GM12878 (cell line): ENCODE data around the gene ANXA9. TPM values are rescaled to one million over a fixed set of nuclear protein-coding genes. Genes with fewer than 3 reads are reported as not detected.

ENCODE experiments used
- BACH1 ChIP-seq: fragments of 450-650 bp; IDR thresholded peaks from 2 replicates; pipeline ENCODE4 v1.6.1; 2017; ENCODE audit warnings: mild to moderate bottlenecking, borderline replicate concordance
- BCL11A ChIP-seq: IDR thresholded peaks from 2 replicates; pipeline ENCODE4 v1.6.1; 2011; ENCODE audit warnings: low read depth, low read length
- GABPA ChIP-seq: IDR thresholded peaks from 2 replicates; pipeline ENCODE4 v1.6.1; 2014; ENCODE audit warnings: antibody characterized with exemption, low read depth, mild to moderate bottlenecking, inconsistent platforms
- PAX5 ChIP-seq: IDR thresholded peaks from 2 replicates; pipeline ENCODE4 v1.6.1; 2011; ENCODE audit warnings: low read depth, low read length, borderline replicate concordance
- RB1 ChIP-seq: fragments of 450-650 bp; formaldehyde crosslinking; IDR thresholded peaks from 2 replicates; pipeline ENCODE4 v1.6.1; 2017; ENCODE audit warnings: mild to moderate bottlenecking, borderline replicate concordance
- RUNX3 ChIP-seq: IDR thresholded peaks from 2 replicates; pipeline ENCODE4 v1.6.1; 2012; ENCODE audit warnings: low read length, inconsistent platforms
- SIX5 ChIP-seq: IDR thresholded peaks from 2 replicates; pipeline ENCODE4 v1.6.1; 2011; ENCODE audit warnings: mild to moderate bottlenecking, low read depth, low read length, moderate library complexity; ENCODE audit not compliant: severe bottlenecking
- ZNF622 ChIP-seq: fragments of 450-650 bp; IDR thresholded peaks from 2 replicates; pipeline ENCODE4 v1.6.1; 2017; ENCODE audit warnings: mild to moderate bottlenecking, inconsistent platforms
- polyA plus RNA-seq, 11 experiments: library from polyadenylated mRNA; depleted of rRNA in 4 of 11; unstranded in 6 of 11; stranded (reverse) in 5 of 11; fragments of >200 nt; fragmentation: Nextera tagmentation in 4 of 11; fragmentation: Illumina TruSeq in 1 of 11; extraction: Ambion mirVana in 4 of 11; extraction: Trizol in 1 of 11; gene quantifications; 1 replicate in 1 of 11; 2 replicates in 10 of 11; pipeline versions ENCODE4 v1.2.1 to v1.2.3, GENCODE V29; 2011 to 2016; ENCODE audit warnings: inconsistent platforms in 2 of 11, missing spikeins in 2 of 11, low read depth in 1 of 11
- total RNA-seq, 4 experiments: library from RNA; depleted of rRNA in 3 of 4; stranded (reverse); fragments of >200 nt in 3 of 4; fragmentation: Illumina TruSeq in 1 of 4; extraction: Trizol in 1 of 4; gene quantifications; 2 replicates each; pipeline versions ENCODE4 v1.2.1 to v1.2.3, GENCODE V29; 2013 to 2021
- TF ChIP-seq, protein P1 (sequence below): IDR thresholded peaks from 2 replicates; pipeline ENCODE4 v1.6.1; 2012; ENCODE audit warnings: mild to moderate bottlenecking, low read depth, low read length
- TF ChIP-seq, protein P2 (sequence below): fragments of 450-650 bp; IDR thresholded peaks from 2 replicates; pipeline ENCODE4 v1.6.1; 2014; ENCODE audit warnings: mild to moderate bottlenecking
- TF ChIP-seq, protein P3 (sequence below), 3 experiments: IDR thresholded peaks in 2 of 3; conservative IDR thresholded peaks in 1 of 3; 2 replicates each; pipeline ENCODE4 v1.5.1; 2011; ENCODE audit warnings: low read depth in 3 of 3, low read length in 3 of 3, mild to moderate bottlenecking in 3 of 3, control low read depth in 2 of 3, moderate library complexity in 2 of 3, inconsistent platforms in 1 of 3, mixed read lengths in 1 of 3; ENCODE audit not compliant: control insufficient read depth in 2 of 3, insufficient read depth in 1 of 3; ENCODE audit errors: extremely low read depth in 1 of 3

The ANXA9 gene
- total and polyA plus RNA-seq, 10 of the 15 experiments (the other 5 are each of a cell fraction or from before 2014, with no cell fraction given), result 0.04 to 0.43 (median 0.18) TPM; not detected in 4

DNA sequence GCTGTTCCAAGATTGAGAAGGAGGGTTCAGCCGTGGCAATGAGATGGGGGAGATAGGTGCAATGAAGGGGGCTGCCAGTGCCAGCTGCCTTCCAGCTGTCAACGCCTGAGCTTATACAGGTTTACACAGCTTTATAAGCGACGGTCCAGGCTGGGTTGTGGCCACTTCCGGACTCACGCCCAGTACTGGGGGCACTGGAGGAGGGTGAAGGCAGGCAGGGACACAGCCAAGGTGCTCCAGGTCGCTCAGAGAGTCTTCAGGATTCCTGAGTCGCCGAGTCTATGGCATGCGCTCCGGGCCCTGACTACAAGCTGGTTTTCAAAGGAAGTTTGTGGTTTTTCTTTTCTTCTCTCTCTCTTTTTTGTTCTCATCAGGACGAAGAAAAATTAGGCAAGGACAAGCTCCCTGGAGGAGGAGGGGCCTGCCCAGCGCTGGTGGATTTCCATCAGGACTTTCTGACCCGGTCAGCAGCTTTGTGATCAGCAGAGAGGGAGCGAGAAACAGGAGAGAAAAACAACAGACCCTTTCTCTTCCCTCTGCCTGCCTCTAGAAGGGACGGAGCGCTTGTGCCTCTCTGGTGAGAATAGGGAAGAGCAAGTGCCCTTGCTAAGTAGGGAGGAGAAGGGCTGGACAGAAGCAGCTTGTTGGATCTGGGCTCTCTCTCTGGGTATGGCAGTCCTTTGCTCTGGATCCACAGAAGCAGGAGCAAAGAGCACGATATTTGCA is 24.4 kb downstream of the ANXA9 start, which contains the start of gene MINDY1 (continued):
- TF ChIP-seq, protein P1, sequence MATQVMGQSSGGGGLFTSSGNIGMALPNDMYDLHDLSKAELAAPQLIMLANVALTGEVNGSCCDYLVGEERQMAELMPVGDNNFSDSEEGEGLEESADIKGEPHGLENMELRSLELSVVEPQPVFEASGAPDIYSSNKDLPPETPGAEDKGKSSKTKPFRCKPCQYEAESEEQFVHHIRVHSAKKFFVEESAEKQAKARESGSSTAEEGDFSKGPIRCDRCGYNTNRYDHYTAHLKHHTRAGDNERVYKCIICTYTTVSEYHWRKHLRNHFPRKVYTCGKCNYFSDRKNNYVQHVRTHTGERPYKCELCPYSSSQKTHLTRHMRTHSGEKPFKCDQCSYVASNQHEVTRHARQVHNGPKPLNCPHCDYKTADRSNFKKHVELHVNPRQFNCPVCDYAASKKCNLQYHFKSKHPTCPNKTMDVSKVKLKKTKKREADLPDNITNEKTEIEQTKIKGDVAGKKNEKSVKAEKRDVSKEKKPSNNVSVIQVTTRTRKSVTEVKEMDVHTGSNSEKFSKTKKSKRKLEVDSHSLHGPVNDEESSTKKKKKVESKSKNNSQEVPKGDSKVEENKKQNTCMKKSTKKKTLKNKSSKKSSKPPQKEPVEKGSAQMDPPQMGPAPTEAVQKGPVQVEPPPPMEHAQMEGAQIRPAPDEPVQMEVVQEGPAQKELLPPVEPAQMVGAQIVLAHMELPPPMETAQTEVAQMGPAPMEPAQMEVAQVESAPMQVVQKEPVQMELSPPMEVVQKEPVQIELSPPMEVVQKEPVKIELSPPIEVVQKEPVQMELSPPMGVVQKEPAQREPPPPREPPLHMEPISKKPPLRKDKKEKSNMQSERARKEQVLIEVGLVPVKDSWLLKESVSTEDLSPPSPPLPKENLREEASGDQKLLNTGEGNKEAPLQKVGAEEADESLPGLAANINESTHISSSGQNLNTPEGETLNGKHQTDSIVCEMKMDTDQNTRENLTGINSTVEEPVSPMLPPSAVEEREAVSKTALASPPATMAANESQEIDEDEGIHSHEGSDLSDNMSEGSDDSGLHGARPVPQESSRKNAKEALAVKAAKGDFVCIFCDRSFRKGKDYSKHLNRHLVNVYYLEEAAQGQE, result no peak
- TF ChIP-seq ZNF622 (no peak), BCL11A (no peak), BACH1 (no peak), PAX5 (no peak), SIX5 (no peak), GABPA (no peak), RB1 (peak; percentile 62), RUNX3 (peak; percentile 76)
- TF ChIP-seq, protein P2, sequence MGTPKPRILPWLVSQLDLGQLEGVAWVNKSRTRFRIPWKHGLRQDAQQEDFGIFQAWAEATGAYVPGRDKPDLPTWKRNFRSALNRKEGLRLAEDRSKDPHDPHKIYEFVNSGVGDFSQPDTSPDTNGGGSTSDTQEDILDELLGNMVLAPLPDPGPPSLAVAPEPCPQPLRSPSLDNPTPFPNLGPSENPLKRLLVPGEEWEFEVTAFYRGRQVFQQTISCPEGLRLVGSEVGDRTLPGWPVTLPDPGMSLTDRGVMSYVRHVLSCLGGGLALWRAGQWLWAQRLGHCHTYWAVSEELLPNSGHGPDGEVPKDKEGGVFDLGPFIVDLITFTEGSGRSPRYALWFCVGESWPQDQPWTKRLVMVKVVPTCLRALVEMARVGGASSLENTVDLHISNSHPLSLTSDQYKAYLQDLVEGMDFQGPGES, result no peak
- TF ChIP-seq, protein P3, sequence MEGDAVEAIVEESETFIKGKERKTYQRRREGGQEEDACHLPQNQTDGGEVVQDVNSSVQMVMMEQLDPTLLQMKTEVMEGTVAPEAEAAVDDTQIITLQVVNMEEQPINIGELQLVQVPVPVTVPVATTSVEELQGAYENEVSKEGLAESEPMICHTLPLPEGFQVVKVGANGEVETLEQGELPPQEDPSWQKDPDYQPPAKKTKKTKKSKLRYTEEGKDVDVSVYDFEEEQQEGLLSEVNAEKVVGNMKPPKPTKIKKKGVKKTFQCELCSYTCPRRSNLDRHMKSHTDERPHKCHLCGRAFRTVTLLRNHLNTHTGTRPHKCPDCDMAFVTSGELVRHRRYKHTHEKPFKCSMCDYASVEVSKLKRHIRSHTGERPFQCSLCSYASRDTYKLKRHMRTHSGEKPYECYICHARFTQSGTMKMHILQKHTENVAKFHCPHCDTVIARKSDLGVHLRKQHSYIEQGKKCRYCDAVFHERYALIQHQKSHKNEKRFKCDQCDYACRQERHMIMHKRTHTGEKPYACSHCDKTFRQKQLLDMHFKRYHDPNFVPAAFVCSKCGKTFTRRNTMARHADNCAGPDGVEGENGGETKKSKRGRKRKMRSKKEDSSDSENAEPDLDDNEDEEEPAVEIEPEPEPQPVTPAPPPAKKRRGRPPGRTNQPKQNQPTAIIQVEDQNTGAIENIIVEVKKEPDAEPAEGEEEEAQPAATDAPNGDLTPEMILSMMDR (IDR thresholded peaks at IDR 0.05 in 2 of 3, conservative IDR thresholded peaks at IDR 0.05 in 1 of 3; ENCODE audit: control insufficient read depth in 2 of 3, extremely low read depth in 1 of 3, insufficient read depth in 1 of 3, low read depth in 3 of 3, low read length in 3 of 3), result peak; percentile 38 to 57 (median 43); a peak in 4 of 6 replicates
